HUES64 (cell line): Measurements from ENCODE around the gene RABEPK.
"Not testable (repeated sequence)": the region's sequence is repeated elsewhere in the genome, so short reads cannot be mapped to it uniquely, and the experiment has no call there.

Source experiments
- H3K27ac ChIP-seq: 2 replicates; pipeline ENCODE4 v1.7.0; 2013; ENCODE audit warnings: low read depth, low read length, inconsistent platforms
- H3K27me3 ChIP-seq: 2 replicates; pipeline ENCODE4 v1.6.1; 2013; ENCODE audit warnings: mild to moderate bottlenecking, low read length; ENCODE audit not compliant: insufficient read depth
- H3K36me3 ChIP-seq: 2 replicates; pipeline ENCODE4 v1.6.1; 2013; ENCODE audit warnings: mild to moderate bottlenecking, low read length; ENCODE audit not compliant: insufficient read depth
- H3K4me1 ChIP-seq: 2 replicates; pipeline ENCODE4 v1.6.1; 2013; ENCODE audit warnings: mild to moderate bottlenecking, low read length, moderate library complexity; ENCODE audit not compliant: insufficient read depth
- H3K4me3 ChIP-seq: 2 replicates; pipeline ENCODE4 v1.5.1; 2013; ENCODE audit warnings: mild to moderate bottlenecking, low read length, moderate library complexity
- H3K9ac ChIP-seq: 2 replicates; pipeline ENCODE4 v1.6.1; 2013; ENCODE audit warnings: mild to moderate bottlenecking, low read depth, low read length
- H3K9me3 ChIP-seq: 2 replicates; pipeline ENCODE4 v1.6.1; 2013; ENCODE audit warnings: low read depth, low read length; ENCODE audit not compliant: insufficient read depth
- WGBS: fragments of 150-250, 120-280 bp; methylation state at CpG from one replicate; pipeline ENCODE4 v1.1.7; 2013; ENCODE audit warnings: missing lambda C conversion rate; 5-methylcytosine and 5-hydroxymethylcytosine counted together

The RABEPK gene

DNA sequence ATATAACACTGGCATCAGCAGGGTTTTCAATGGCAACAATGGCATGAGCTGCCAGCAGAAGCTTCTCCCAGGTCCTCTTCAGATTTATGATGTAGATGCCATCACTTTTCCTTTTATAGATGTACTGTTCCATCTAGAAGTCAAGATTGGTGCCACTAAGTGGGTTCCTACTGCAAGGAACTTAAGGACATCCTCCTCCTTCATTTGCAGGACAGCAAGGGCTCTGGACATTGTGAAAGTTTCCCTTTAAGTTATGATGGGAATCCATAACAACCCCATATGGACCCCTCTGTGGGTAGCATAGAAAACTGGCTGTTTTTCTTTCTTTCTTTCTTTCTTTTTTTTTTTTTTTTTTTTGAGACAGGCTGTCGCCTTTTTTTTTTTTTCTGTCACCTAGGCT lies 4.8 kb upstream of the RABEPK start:
- H3K4me3 ChIP-seq, H3K4me1 ChIP-seq, H3K9me3 ChIP-seq, H3K27ac ChIP-seq, H3K9ac ChIP-seq, H3K27me3 ChIP-seq, H3K36me3 ChIP-seq: not testable (repeated sequence)
- 90% methylated on average over 1 of the region's 1 CpG for WGBS

- Histone ChIP-seq H3K4me3 (no peak overlapping the region), H3K27ac (no peak overlapping the region), H3K36me3 (peaks cover 34% of the 10 kb centered on the region), H3K27me3 (no peaks in the 10 kb centered on the region), H3K9me3 (no peaks in the 10 kb centered on the region), H3K4me1 (peaks cover 6% of the 10 kb centered on the region; the same call in 1 of the 2 replicates), H3K9ac (no peak overlapping the region)
- 86% methylated on average over 1 of the region's 1 CpG for WGBS
These were observed 2.7 kb downstream of the RABEPK start for GRCh38 chr9:125202846-125203618.

DNA sequence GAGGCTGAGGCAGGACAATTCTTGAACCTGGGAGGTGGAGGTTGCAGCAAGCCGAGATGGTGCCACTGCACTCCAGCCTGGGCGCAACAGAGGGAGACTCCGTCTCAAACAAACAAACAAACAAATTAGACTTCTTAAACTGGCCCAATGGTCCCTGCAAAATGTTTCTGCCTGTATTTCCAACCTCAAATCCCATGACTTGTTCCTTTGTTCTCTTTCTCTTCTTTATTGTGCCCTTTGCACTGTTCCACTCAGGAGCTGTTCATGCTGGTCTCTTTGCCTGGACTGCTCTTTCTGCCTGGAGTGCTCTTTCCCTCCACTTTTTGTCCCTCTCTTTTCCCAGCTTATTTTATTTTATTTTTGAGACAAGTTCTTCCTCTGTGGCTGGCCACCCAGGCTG lies 4.1 kb downstream of the RABEPK start:
- H3K9ac ChIP-seq: no peak overlapping the region
- no peaks in the 10 kb centered on the region for H3K27me3 ChIP-seq
- WGBS: 96% methylated on average over 3 of the region's 3 CpGs
- peaks cover 43% of the 10 kb centered on the region for H3K36me3 ChIP-seq
- no peak overlapping the region for H3K27ac ChIP-seq
- no peaks in the 10 kb centered on the region for H3K9me3 ChIP-seq
- H3K4me3 ChIP-seq: no peak overlapping the region
- H3K4me1 ChIP-seq: peaks cover 6% of the 10 kb centered on the region; the same call in 1 of the 2 replicates

- peaks cover 55% of the 10 kb centered on the region for H3K36me3 ChIP-seq
- no peak overlapping the region for H3K9ac ChIP-seq
- H3K4me3 ChIP-seq: no peak overlapping the region
- H3K4me1 ChIP-seq: no peaks in the 10 kb centered on the region
- no peaks in the 10 kb centered on the region for H3K27me3 ChIP-seq
- WGBS: 92% methylated on average over 5 of the region's 5 CpGs
- H3K9me3 ChIP-seq: no peaks in the 10 kb centered on the region
- no peak overlapping the region for H3K27ac ChIP-seq
These were observed 13.8 kb downstream of the RABEPK start for GRCh38 chr9:125214186-125214585.

- 100% methylated on average over 3 of the region's 3 CpGs for WGBS
- no peaks in the 10 kb centered on the region for H3K27me3 ChIP-seq
- H3K9ac ChIP-seq: no peak overlapping the region
- H3K9me3 ChIP-seq: no peaks in the 10 kb centered on the region
- H3K27ac ChIP-seq: no peak overlapping the region
- no peak overlapping the region for H3K4me3 ChIP-seq
- H3K36me3 ChIP-seq: peaks cover 49% of the 10 kb centered on the region
- H3K4me1 ChIP-seq: no peaks in the 10 kb centered on the region
These were observed 18.3 kb downstream of the RABEPK start for GRCh38 chr9:125218621-125219020.

DNA sequence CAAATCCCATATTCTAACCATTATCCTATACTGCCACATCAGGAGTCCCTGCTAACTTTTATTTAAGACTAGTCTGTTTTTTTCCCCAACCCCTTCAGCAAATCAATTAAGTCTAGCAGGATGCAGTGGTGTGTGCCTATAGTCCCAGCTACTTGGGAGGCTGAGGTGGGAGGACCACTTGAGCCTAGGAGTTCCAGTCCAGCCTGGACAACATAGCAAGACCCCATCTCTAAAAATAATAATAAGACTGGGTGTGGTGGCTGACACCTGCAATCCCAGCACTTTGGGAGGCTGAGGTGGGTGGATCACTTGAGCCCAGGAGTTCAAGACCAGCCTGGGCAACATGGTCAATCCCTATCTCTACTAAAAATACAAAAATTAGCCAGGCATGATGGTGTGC lies 24.5 kb downstream of the RABEPK start:
- H3K9me3 ChIP-seq, H3K4me1 ChIP-seq, H3K9ac ChIP-seq, H3K4me3 ChIP-seq, H3K27ac ChIP-seq, H3K27me3 ChIP-seq: not testable (repeated sequence)
- H3K36me3 ChIP-seq: peaks cover 39% of the 10 kb centered on the region

DNA sequence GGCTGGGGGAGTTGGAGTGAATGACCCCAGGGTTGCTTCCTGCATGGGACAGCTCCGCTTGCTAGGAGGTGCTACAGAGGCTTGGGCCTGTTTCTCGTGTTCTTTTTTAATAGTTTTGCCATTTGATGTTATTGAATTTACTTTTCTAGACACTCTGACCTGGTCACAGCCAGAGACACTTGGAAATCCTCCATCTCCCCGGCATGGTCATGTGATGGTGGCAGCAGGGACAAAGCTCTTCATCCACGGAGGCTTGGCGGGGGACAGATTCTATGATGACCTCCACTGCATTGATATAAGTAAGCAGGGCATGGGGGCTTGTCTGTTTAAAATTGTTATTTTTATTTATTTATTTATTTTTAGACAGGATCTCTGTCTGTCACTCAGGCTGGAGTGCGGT lies 27.4 kb downstream of the RABEPK start:
- H3K4me1 ChIP-seq: no peaks in the 10 kb centered on the region
- H3K9me3 ChIP-seq: no peaks in the 10 kb centered on the region
- no peaks in the 10 kb centered on the region for H3K27me3 ChIP-seq
- H3K4me3 ChIP-seq: no peak overlapping the region
- H3K27ac ChIP-seq: no peak overlapping the region
- WGBS: 95% methylated on average over 5 of the region's 6 CpGs
- H3K9ac ChIP-seq: no peak overlapping the region
- H3K36me3 ChIP-seq: peaks cover 33% of the 10 kb centered on the region

DNA sequence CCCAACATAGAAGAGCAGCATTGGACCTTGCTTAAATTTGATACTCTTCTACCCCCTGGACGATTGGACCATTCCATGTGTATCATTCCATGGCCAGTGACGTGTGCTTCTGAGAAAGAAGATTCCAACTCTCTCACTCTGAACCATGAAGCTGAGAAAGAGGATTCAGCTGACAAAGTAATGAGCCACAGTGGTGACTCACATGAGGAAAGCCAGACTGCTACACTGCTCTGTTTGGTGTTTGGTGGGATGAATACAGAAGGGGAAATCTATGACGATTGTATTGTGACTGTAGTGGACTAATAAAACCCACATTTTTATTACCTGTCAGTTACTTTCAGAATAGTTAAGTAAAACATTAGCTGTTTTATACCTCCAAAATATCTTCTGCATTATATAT lies 33.3 kb downstream of the RABEPK start:
- WGBS: 94% methylated on average over 2 of the region's 3 CpGs
- Histone ChIP-seq H3K36me3 (peaks cover 70% of the 10 kb centered on the region), H3K9ac (no peak overlapping the region), H3K27me3 (no peaks in the 10 kb centered on the region), H3K4me1 (peaks cover 11% of the 10 kb centered on the region; the same call in 1 of the 2 replicates), H3K9me3 (no peaks in the 10 kb centered on the region), H3K27ac (no peak overlapping the region), H3K4me3 (no peak overlapping the region)

DNA sequence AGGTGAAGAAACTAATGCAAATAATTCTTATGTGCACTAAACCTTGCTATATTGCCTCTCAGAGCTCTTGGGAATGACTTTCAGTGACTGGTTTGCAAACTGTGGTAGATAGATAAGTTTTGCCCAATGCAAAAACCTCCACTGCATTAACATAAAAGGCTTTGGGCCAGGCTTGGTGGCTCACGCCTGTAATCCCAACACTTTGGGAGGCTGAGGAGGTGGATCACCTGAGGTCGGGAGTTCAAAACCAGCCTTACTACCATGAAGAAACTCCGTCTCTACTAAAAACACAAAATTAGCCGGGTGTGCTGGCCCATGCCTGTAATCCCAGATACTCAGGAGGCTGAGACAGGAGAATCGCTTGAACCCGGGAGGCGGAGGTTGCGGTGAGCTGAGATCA lies 33.8 kb downstream of the RABEPK start:
- not testable (repeated sequence) for H3K27ac ChIP-seq, H3K9ac ChIP-seq, H3K9me3 ChIP-seq, H3K4me3 ChIP-seq, H3K27me3 ChIP-seq
- WGBS: 93% methylated on average over 8 of the region's 8 CpGs
- Histone ChIP-seq H3K4me1 (peaks cover 11% of the 10 kb centered on the region; the same call in 1 of the 2 replicates), H3K36me3 (peaks cover 73% of the 10 kb centered on the region)

DNA sequence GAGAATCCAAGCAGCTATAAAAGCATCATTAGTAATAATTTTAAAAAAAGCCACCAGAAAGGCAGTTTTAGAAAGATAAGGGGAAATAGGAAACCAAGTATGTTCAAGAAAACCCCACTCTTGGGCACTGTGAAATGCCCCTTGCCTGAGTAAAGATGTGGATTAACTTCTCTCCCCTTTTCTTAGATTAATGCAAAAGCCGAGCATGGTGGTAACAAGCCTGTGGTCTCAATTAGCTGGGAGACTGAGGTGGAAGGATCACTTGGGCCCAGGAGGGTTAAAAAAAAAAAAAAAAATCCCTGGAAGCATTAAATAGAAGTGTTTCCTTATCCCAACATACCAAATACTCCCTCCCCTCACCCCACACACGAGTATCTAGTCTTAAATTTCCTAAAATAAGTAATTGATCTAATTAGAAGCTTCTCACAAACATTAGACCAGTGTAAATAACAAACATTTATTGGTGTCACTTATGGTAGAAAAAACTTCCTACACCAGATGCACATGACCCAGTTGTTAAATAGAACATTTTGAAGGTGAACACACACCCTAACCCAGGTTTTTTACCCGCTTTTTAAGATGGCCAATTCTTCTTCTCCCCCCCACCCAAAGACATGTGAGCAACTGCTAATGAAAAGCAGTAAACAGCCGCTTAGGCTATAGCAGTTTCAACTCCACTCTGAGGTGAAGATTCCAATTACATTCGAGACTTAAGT lies 35.6 kb downstream of the RABEPK start:
- H3K27me3 ChIP-seq: no peaks in the 10 kb centered on the region

DNA sequence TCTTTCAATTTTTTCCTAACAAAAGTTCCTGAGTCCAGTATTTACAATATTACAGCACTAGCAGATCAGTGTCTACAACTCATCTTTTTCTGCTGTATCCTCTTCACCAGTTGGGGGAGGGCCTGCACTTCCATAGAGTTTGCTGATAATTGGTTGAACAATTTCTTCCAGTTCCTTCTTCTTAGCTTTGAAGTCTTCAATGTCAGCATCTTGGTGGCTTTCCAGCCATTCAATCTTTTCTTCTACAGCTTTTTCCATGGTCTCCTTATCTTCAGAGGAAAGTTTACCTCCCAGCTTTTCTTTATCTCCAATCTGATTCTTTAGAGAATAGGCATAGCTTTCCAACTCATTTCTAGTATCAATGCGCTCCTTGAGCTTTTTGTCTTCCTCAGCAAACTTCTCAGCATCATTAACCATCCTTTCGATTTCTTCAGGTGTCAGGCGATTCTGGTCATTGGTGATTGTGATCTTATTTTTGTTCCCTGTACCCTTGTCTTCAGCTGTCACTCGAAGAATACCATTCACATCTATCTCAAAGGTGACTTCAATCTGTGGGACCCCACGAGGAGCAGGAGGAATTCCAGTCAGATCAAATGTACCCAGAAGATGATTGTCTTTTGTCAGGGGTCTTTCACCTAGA lies 36.3 kb downstream of the RABEPK start:
- not testable (repeated sequence) for H3K9ac ChIP-seq, H3K27ac ChIP-seq, H3K27me3 ChIP-seq, H3K9me3 ChIP-seq
- WGBS: 100% methylated on average over 2 of the region's 5 CpGs
- Histone ChIP-seq H3K36me3 (peaks cover 75% of the 10 kb centered on the region), H3K4me1 (peaks cover 11% of the 10 kb centered on the region; the same call in 1 of the 2 replicates), H3K4me3 (peak overlapping the region; percentile 13; the same call in 1 of the 2 replicates)

More for the DNA sequence above, 35.6 kb downstream of the RABEPK start:
- H3K27ac ChIP-seq: no peak overlapping the region
- 87% methylated on average over 4 of the region's 5 CpGs for WGBS
- no peak overlapping the region for H3K9ac ChIP-seq
- no peak overlapping the region; the same call in 1 of the 2 replicates for H3K4me3 ChIP-seq
- peaks cover 75% of the 10 kb centered on the region for H3K36me3 ChIP-seq
- H3K4me1 ChIP-seq: peaks cover 11% of the 10 kb centered on the region; the same call in 1 of the 2 replicates
- no peaks in the 10 kb centered on the region for H3K9me3 ChIP-seq
